Natural killer cell treated with Interleukin-12 subunit alpha and Interleukin-12 subunit beta and Interleukin-15 and Interleukin-18, amount 100 ng/mL, for 72 hours (primary cell): ENCODE results near the gene TMEM232. TPM values are rescaled to one million over a fixed set of nuclear protein-coding genes. Genes with fewer than 3 reads are reported as not detected.
A peak's percentile ranks its signal among the peaks of the same experiment; 100 is the strongest.
"Not testable (repeated sequence)": the region's sequence is repeated elsewhere in the genome, so short reads cannot be mapped to it uniquely, and the experiment has no call there.

Experiments
- ATAC-seq, 2 donors: fragments of 150-1000 bp; cut with Tn5 transposase in 1 of 2; sonication (Bioruptor Pico), chemical (Tn5 transposase) in 1 of 2; 2 replicates each; pipeline ENCODE4 v1.10.0; 2021
- DNase-seq: peaks from one replicate; pipeline ENCODE4 v3.0.0; 2022; ENCODE audit warnings: low spot score
- H3K27ac Mint-ChIP-seq, 2 donors: 1 replicate in 1 of 2; 2 replicates in 1 of 2; pipeline ENCODE4 v1.8.0; 2022; ENCODE audit warnings: mixed read lengths in 2 of 2, mild to moderate bottlenecking in 1 of 2, moderate library complexity in 1 of 2
- H3K27me3 Mint-ChIP-seq, 2 donors: 1 replicate in 1 of 2; 2 replicates in 1 of 2; pipeline ENCODE4 v1.8.0; 2022; ENCODE audit warnings: mixed read lengths in 2 of 2
- H3K36me3 Mint-ChIP-seq: one replicate; pipeline ENCODE4 v1.8.0; 2022; ENCODE audit warnings: mixed read lengths
- H3K4me1 Mint-ChIP-seq, 2 donors: 1 replicate in 1 of 2; 2 replicates in 1 of 2; pipeline ENCODE4 v1.8.0; 2022; ENCODE audit warnings: low read depth in 2 of 2, mixed read lengths in 2 of 2, mild to moderate bottlenecking in 1 of 2
- H3K4me3 Mint-ChIP-seq: one replicate; pipeline ENCODE4 v1.8.0; 2022; ENCODE audit warnings: mixed read lengths
- H3K9me3 Mint-ChIP-seq: 2 replicates; pipeline ENCODE4 v1.8.0; 2022; ENCODE audit warnings: mixed read lengths
- total RNA-seq, 2 donors: library from RNA; stranded (reverse); gene quantifications; one replicate each; pipeline ENCODE4 v1.2.3, GENCODE V29; 2022

Gene TMEM232
- total RNA-seq, 2 donors from 2014 or later = 0.40 to 0.86 TPM

DNA sequence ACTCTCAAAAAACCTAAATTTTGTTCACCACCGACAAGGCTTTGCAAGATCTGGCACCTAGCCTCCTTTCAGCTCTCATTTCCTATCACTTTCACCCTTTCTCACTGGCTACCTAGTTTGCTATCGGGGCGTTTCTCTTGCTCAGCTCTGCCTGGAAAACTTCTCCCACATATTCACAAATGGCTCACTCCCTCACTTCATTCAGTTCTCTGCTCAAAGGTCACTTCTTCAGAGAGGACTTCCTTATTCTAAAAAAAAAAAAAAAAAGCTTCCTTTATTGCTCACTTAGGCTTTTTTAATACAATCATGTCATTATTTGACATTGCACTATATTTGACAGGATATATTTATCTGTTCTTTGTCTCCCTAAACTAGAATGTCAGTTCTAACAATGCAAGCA lies 10.3 kb upstream of the TMEM232 start:
- ATAC-seq = no peak
- no peak for DNase-seq
- H3K27ac Mint-ChIP-seq = no peak overlapping the region
- no peaks in the 10 kb centered on the region for H3K9me3 Mint-ChIP-seq
- peaks cover 10% of the 10 kb centered on the region for H3K36me3 Mint-ChIP-seq
- H3K4me1 Mint-ChIP-seq = peaks cover 18 to 25% of the 10 kb centered on the region in 2 donors
- no peak overlapping the region for H3K4me3 Mint-ChIP-seq
- H3K27me3 Mint-ChIP-seq = peaks cover 20 to 26% of the 10 kb centered on the region in 2 donors

DNA sequence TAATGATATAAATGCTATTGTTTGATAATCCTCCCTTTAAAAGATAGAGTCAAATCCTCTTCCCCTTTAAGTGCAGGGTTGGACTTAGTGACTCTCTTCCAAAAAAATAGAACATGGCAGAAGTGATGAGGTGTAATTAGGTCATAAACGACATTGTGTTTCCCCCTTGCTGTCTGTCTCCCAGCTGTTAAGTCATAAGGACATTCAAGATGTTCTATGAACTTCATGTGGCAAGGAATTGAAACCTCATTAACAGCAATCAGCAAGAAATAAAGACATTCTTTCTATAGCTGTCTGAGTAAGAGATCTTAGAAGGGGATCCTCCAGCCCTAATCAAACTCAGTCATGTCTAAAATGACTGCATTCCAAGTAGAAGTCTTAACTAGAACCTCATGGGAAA lies 9.1 kb upstream of the TMEM232 start:
- Mint-ChIP-seq H3K36me3 (peaks cover 10% of the 10 kb centered on the region), H3K27ac (no peak overlapping the region), H3K9me3 (no peaks in the 10 kb centered on the region), H3K27me3 (peaks cover 23 to 26% of the 10 kb centered on the region in 2 donors), H3K4me1 (peaks cover 18 to 23% of the 10 kb centered on the region in 2 donors), H3K4me3 (no peak overlapping the region)
- ATAC-seq (no peak), DNase-seq (no peak)

DNA sequence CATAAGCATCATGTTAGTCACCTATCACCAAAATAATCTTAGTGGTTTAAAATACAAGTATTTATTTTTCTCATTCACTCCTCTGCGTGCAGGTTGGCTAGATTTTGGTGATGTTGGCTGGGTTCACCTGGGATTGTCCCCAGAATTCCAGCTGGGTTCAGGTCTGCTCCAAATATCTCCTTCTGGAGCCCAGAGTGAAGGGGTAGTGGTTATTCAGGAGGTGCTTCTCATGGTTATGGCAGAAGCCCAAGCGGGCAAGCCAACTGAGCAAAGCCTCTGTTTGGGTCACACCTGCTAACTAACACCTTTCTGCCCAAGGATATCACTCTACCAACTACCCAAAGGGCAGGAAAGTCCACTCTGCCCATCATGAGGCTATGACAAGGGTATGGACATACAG lies 7.6 kb upstream of the TMEM232 start:
- peaks cover 10% of the 10 kb centered on the region for H3K36me3 Mint-ChIP-seq

DNA sequence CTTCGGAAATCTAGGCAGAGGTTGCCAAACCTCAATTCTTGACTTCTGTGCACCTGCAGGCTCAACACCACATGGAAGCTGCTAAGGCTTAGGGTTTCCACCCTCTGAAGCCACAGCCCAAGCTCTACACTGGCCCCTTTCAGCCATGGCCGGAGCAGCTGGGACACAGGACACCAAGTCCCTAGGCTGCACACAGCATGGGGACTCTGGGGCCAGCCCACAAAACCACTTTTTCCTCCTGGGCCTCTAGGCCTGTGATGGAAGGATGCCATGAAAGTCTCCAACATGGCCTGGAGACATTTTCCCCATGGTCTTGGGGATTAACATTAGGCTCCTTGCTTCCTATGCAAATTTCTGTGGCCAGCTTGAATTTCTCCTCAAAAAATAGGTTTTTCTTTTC lies 5.0 kb upstream of the TMEM232 start:
- H3K9me3 Mint-ChIP-seq, H3K4me3 Mint-ChIP-seq, ATAC-seq, H3K27ac Mint-ChIP-seq, H3K36me3 Mint-ChIP-seq, DNase-seq, H3K4me1 Mint-ChIP-seq: not testable (repeated sequence)
- peaks cover 22 to 28% of the 10 kb centered on the region in 2 donors for H3K27me3 Mint-ChIP-seq

More for the DNA sequence above, 7.6 kb upstream of the TMEM232 start:
- Mint-ChIP-seq H3K4me3 (no peak overlapping the region), H3K27ac (no peak overlapping the region), H3K9me3 (no peaks in the 10 kb centered on the region), H3K4me1 (peaks cover 11 to 12% of the 10 kb centered on the region in 2 donors), H3K27me3 (peaks cover 25 to 31% of the 10 kb centered on the region in 2 donors)
- no peak for DNase-seq
- no peak for ATAC-seq

DNA sequence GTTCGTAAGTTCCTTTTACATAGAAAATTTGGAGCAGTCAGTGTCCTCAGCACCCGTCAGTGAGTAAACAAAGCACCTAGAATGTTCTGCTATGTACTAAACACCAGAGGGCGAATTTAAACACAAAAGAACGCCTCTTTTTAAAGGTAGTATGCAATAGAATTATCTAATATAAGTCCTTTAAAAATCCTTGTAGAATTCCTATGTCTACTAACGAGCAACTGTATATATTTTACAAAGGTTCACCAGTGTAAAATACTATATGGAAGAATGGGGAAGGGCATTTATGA lies 499 bp upstream of the TMEM232 start:
- peaks cover 2% of the 10 kb centered on the region for H3K36me3 Mint-ChIP-seq
- H3K27me3 Mint-ChIP-seq = peaks cover 9 to 11% of the 10 kb centered on the region in 2 donors
- ATAC-seq (peak in 1 of 2 donors; percentile 11), DNase-seq (no peak)
- peaks cover 5 to 7% of the 10 kb centered on the region in 2 donors for H3K4me1 Mint-ChIP-seq
- H3K27ac Mint-ChIP-seq = no peak overlapping the region
- peak overlapping the region; percentile 80 for H3K4me3 Mint-ChIP-seq
- no peaks in the 10 kb centered on the region for H3K9me3 Mint-ChIP-seq

DNA sequence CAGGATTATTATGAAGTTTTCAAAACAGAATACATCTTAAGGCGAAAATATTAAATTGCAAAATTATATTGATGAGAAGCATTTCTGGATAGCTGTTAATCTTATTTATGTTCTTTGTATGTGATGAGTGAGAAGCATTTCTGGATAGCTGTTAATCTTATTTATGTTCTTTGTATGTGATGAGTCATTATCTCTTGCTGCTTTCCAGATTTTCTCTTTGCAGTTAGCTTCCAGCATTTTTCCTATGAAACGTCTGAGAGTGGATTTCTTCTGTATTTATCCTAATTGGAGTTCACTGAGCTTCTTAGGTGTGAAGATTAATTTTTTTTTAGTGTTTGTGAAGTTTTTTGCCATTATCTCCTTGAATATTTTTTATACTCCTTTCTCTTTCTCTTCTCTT lies 8.2 kb downstream of the TMEM232 start:
- Mint-ChIP-seq H3K4me1 (no peaks in the 10 kb centered on the region), H3K36me3 (no peaks in the 10 kb centered on the region), H3K27me3 (peaks cover 10 to 18% of the 10 kb centered on the region in 2 donors), H3K9me3 (no peaks in the 10 kb centered on the region), H3K27ac (no peak overlapping the region), H3K4me3 (no peak overlapping the region)
- DNase-seq = no peak
- ATAC-seq = no peak

DNA sequence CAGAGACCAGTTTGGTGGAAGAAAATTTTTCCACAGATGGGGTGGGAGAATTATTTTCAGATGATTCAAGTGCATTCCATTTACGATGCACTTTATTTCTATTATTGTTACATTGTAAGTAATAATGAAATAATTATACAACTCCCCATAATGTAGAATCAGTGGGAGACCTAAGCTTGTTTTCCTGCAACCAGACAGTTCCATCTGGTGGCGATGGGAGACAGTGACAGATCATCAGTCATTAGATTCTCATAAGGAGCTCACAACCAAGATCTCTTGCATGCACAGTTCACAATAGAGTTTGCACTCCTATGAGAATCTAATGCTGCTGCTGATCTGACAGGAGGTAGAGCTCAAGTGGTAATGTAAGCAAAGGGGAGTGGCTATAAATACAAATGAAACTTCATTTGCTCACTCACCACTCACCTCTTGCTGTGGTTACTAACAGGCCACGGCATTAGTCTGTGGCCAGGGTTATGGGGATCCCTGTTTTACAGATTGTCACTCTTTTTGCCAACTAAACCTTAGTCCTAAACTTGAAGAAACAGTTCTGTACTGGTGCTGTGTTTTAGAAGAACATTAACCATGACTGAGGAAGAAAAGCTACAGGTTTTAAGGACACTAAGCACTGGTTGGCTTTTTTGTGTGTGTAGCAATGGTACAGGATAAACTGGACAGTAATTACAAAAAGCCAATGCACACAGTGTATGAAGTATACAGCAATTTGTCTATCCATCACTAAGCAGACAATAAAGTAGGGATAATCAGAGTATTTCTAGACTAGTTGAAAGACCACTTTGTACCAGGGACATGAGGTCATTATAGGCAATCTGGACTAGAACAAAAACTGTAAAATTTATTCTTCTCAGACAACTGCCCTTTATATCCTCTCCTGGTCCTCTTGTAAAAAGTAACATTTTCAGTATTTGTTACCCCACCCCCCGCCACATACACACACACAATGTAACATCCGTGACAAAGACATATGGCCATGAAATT lies 9.9 kb downstream of the TMEM232 start:
- no peaks in the 10 kb centered on the region for H3K36me3 Mint-ChIP-seq
- no peak for ATAC-seq
- peaks cover 7 to 19% of the 10 kb centered on the region in 2 donors for H3K27me3 Mint-ChIP-seq
- no peaks in the 10 kb centered on the region for H3K9me3 Mint-ChIP-seq
- no peak overlapping the region for H3K27ac Mint-ChIP-seq
- DNase-seq = no peak
- no peaks in the 10 kb centered on the region for H3K4me1 Mint-ChIP-seq
- no peak overlapping the region for H3K4me3 Mint-ChIP-seq

DNA sequence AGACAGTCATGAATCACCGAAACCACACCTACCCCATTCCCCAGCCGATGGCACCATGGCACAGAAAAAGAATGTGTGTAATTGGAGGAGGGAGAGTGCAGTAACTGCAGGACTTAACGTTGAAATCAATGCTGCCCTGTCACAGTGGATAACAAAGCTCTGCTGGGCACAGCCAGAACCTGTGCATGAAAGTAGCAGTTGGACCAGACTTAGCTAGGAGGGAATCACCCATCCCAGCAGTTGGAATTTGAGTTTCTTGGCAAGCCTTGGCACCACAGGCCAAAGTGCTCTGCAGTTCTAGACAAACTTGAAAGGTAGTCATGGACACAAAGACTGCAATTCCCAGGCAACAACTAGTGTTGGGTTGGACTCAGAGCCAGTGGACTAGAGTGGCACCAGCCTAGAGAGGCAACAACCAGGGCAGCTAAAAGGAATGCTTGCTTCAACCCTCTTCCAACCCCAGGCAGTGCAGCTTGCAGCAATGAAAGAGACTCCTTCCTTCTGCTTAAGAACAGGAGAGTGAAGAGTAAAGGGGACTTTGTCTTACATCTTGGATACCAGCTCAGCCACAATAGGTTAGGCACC lies 19.1 kb downstream of the TMEM232 start:
- Mint-ChIP-seq H3K4me3 (no peak overlapping the region), H3K36me3 (no peaks in the 10 kb centered on the region), H3K27me3 (peaks cover 0 to 24% of the 10 kb centered on the region in 2 donors), H3K27ac (no peak overlapping the region), H3K4me1 (no peaks in the 10 kb centered on the region), H3K9me3 (no peaks in the 10 kb centered on the region)
- ATAC-seq (no peak), DNase-seq (no peak)

DNA sequence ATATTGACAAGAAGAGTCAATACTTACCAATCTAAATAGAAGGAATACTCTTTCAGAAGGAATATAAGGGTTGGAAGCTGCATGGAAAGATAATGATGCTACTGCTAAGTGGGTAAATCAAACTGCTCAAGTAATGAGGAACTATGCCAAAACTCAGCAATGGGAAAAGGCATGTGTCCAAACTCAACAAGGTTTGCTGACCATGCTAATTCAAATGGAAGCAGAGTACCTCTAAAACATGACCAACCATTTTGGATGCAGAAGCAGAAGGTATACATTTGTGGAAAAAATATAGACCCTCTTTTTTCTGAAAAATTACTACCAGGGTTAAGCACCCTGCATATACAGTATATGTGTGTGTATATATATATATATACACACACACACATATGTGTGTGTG lies 21.1 kb downstream of the TMEM232 start:
- DNase-seq (no peak), ATAC-seq (no peak)
- Mint-ChIP-seq H3K27me3 (peaks cover 0 to 11% of the 10 kb centered on the region in 2 donors), H3K27ac (no peak overlapping the region), H3K4me1 (no peaks in the 10 kb centered on the region), H3K9me3 (no peaks in the 10 kb centered on the region), H3K4me3 (no peak overlapping the region), H3K36me3 (no peaks in the 10 kb centered on the region)

DNA sequence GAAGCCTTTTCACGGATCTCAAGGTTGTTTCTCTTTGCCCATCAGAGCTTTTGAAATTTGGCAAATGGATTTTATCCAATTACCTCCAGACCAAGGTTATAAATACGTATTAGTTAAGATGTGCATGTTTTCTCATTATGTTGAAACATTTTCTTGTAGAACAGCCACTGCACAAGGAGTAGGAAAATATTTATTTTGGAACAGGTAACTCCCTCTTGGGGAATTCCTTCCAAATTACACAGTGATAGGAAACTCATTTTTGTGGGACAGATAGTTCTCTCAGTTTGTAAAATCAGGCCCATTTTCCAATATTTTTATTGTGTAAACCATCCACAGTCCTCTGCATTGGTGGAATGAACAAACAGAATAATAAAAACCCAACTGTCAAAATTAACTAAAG lies 23.0 kb downstream of the TMEM232 start:
- no peak for ATAC-seq
- Mint-ChIP-seq H3K27me3 (no peaks in the 10 kb centered on the region), H3K4me3 (no peak overlapping the region), H3K9me3 (no peaks in the 10 kb centered on the region), H3K36me3 (no peaks in the 10 kb centered on the region), H3K4me1 (no peaks in the 10 kb centered on the region), H3K27ac (no peak overlapping the region)
- no peak for DNase-seq

DNA sequence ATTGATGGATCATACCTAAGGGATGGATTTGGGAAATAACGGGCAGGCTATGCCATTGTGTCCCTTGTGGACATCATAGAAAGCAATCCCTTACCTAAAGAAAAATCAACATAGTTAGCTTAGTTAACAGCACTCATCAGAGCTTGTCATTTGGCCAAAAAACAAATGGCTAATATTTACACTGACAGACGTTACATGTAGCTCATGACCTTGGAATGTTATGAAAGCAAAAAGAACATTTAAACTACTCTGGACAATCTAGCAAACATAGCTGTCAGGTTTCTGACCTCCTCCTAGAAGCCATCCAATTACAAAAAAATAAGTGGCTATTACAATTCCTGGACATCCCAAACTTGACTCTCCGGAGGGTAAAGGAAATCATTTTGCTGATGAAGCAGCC lies 23.8 kb downstream of the TMEM232 start:
- Mint-ChIP-seq H3K27me3 (no peaks in the 10 kb centered on the region), H3K27ac (no peak overlapping the region), H3K4me3 (no peak overlapping the region), H3K9me3 (no peaks in the 10 kb centered on the region), H3K36me3 (no peaks in the 10 kb centered on the region), H3K4me1 (no peaks in the 10 kb centered on the region)
- ATAC-seq = no peak
- no peak for DNase-seq

DNA sequence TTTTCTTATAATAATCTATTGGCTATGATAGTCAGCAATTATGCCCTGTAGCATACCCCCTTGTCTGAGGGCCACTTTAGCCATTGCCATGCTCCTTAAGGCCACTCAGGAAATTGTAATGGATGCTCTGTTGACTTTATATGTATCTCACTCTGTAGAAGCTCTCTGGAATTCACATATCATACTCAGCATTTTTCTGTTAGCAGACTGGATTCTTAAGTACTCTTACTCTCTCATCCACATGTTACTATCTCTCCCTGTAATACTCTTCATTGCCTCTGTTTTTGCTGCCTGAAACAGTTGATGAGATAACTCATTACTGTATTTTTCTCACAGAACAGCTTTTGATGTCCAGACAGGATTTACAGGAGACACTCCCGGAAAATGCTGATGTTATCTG lies 24.2 kb downstream of the TMEM232 start:
- Mint-ChIP-seq H3K9me3 (no peaks in the 10 kb centered on the region), H3K4me3 (no peak overlapping the region), H3K36me3 (no peaks in the 10 kb centered on the region), H3K4me1 (no peaks in the 10 kb centered on the region), H3K27ac (no peak overlapping the region), H3K27me3 (no peaks in the 10 kb centered on the region)
- no peak for DNase-seq
- ATAC-seq = no peak

DNA sequence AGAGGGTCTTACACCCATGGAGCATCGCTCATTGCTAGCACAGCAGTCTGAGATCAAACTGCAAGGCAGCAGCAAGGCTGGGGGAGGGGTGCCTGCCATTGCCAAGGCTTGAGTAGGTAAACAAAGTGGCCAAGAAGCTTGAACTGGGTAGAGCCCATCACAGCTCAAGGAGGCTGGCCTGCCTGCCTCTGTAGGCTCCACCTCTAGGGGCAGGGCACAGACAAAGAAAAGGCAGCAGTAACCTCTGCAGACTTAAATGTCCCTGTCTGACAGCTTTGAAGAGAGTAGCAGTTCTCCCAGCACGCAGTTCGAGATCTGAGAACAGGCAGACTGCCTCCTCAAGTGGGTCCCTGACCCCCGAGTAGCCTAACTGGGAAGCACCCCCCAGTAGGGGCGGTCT lies 33.8 kb downstream of the TMEM232 start:
- Mint-ChIP-seq H3K9me3 (peaks cover 13% of the 10 kb centered on the region), H3K36me3 (peaks cover 11% of the 10 kb centered on the region)
- not testable (repeated sequence) for H3K4me3 Mint-ChIP-seq, H3K4me1 Mint-ChIP-seq, H3K27ac Mint-ChIP-seq, ATAC-seq, DNase-seq, H3K27me3 Mint-ChIP-seq

DNA sequence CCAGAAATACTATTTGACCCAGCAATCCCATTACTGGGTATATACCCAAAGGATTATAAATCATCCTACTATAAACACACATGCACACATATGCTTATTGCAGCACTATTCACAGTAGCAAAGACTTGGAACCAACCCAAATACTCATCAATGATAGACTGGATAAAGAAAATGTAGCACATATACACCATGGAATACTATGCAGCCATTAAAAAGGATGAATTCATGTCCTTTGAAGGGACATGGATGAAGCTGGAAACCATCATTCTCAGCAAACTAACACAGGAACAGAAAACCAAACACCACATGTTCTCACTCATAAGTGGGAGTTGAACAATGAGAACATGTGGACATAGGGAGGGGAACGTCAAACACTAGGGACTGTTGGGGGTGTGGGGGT lies 35.9 kb downstream of the TMEM232 start:
- H3K27ac Mint-ChIP-seq, ATAC-seq, DNase-seq, H3K27me3 Mint-ChIP-seq, H3K4me1 Mint-ChIP-seq, H3K4me3 Mint-ChIP-seq: not testable (repeated sequence)
- H3K9me3 Mint-ChIP-seq = peaks cover 12% of the 10 kb centered on the region
- peaks cover 11% of the 10 kb centered on the region for H3K36me3 Mint-ChIP-seq
